ENCODE measurements around the gene JCAD. TPM values are rescaled to one million over a fixed set of nuclear protein-coding genes. Genes with fewer than 3 reads are reported as not detected.

The JCAD gene
- total and polyA plus RNA-seq, 2 experiments from 2014 or later: 0.78 to 2.1 TPM

DNA sequence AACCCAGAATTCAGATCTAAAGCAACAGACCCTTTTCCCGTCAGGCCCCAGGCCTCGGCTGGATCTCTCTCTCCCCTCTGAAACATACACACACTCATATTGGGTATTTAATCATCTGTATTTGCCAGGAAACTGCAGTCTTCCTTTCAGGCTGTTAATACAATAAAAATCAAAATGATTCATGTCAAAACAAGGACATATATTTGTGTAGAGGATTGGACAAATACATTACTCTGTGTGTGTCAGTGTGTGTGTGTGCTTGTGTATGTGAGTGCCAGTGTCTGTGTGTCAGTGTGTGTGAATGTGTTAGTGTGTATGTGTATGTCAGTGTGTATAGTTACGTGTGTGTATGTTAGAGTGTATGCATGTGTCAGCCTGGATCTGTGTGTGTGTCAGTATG, 90.8 kb downstream of the JCAD start (continued):
- TF ChIP-seq, protein P1, sequence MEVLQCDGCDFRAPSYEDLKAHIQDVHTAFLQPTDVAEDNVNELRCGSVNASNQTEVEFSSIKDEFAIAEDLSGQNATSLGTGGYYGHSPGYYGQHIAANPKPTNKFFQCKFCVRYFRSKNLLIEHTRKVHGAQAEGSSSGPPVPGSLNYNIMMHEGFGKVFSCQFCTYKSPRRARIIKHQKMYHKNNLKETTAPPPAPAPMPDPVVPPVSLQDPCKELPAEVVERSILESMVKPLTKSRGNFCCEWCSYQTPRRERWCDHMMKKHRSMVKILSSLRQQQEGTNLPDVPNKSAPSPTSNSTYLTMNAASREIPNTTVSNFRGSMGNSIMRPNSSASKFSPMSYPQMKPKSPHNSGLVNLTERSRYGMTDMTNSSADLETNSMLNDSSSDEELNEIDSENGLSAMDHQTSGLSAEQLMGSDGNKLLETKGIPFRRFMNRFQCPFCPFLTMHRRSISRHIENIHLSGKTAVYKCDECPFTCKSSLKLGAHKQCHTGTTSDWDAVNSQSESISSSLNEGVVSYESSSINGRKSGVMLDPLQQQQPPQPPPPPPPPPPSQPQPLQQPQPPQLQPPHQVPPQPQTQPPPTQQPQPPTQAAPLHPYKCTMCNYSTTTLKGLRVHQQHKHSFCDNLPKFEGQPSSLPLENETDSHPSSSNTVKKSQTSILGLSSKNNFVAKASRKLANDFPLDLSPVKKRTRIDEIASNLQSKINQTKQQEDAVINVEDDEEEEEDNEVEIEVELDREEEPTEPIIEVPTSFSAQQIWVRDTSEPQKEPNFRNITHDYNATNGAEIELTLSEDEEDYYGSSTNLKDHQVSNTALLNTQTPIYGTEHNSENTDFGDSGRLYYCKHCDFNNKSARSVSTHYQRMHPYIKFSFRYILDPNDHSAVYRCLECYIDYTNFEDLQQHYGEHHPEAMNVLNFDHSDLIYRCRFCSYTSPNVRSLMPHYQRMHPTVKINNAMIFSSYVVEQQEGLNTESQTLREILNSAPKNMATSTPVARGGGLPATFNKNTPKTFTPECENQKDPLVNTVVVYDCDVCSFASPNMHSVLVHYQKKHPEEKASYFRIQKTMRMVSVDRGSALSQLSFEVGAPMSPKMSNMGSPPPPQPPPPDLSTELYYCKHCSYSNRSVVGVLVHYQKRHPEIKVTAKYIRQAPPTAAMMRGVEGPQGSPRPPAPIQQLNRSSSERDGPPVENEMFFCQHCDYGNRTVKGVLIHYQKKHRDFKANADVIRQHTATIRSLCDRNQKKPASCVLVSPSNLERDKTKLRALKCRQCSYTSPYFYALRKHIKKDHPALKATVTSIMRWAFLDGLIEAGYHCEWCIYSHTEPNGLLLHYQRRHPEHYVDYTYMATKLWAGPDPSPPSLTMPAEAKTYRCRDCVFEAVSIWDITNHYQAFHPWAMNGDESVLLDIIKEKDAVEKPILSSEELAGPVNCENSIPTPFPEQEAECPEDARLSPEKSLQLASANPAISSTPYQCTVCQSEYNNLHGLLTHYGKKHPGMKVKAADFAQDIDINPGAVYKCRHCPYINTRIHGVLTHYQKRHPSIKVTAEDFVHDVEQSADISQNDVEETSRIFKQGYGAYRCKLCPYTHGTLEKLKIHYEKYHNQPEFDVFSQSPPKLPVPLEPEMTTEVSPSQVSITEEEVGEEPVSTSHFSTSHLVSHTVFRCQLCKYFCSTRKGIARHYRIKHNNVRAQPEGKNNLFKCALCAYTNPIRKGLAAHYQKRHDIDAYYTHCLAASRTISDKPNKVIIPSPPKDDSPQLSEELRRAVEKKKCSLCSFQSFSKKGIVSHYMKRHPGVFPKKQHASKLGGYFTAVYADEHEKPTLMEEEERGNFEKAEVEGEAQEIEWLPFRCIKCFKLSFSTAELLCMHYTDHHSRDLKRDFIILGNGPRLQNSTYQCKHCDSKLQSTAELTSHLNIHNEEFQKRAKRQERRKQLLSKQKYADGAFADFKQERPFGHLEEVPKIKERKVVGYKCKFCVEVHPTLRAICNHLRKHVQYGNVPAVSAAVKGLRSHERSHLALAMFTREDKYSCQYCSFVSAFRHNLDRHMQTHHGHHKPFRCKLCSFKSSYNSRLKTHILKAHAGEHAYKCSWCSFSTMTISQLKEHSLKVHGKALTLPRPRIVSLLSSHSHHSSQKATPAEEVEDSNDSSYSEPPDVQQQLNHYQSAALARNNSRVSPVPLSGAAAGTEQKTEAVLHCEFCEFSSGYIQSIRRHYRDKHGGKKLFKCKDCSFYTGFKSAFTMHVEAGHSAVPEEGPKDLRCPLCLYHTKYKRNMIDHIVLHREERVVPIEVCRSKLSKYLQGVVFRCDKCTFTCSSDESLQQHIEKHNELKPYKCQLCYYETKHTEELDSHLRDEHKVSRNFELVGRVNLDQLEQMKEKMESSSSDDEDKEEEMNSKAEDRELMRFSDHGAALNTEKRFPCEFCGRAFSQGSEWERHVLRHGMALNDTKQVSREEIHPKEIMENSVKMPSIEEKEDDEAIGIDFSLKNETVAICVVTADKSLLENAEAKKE (CRISPR knock-in tag; IDR thresholded peaks at IDR 0.05): no peak
- TF ChIP-seq STAT1 (IDR thresholded peaks at IDR 0.05; ENCODE audit: unreplicated experiment) (no peak), ZNF114 (CRISPR knock-in tag; IDR thresholded peaks at IDR 0.05) (no peak)
- TF ChIP-seq, protein P2, sequence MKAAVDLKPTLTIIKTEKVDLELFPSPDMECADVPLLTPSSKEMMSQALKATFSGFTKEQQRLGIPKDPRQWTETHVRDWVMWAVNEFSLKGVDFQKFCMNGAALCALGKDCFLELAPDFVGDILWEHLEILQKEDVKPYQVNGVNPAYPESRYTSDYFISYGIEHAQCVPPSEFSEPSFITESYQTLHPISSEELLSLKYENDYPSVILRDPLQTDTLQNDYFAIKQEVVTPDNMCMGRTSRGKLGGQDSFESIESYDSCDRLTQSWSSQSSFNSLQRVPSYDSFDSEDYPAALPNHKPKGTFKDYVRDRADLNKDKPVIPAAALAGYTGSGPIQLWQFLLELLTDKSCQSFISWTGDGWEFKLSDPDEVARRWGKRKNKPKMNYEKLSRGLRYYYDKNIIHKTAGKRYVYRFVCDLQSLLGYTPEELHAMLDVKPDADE (IDR thresholded peaks at IDR 0.05): no peak

DNA sequence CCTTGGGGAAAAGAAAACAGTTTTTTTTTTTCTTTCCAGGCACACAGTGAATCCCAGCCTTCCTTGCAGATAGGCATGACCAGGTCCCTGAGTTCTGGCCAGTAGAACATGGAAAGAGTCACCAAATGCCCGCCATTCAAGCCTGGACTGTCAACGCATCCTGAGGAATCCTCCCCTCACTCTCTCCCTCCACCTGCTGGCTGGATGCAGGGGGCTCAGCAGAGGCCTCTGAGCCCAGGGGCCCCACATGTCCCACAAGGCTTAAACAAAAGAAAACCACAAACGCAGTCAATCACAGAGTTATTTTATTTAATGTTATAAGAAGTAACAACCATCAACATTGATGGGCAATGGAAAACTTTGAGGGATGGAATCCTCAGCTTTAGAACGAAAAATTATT, 93.1 kb downstream of the JCAD start:
- Mint-ChIP-seq H3K4me3 (no peak overlapping the region), H3K27ac (no peak overlapping the region), H3K27me3 (ENCODE audit: insufficient read depth, low read depth, poor library complexity) (no peaks in the 10 kb centered on the region), H3K9me3 (no peaks in the 10 kb centered on the region), H3K4me1 (no peaks in the 10 kb centered on the region), H3K36me3 (ENCODE audit: low read depth) (no peaks in the 10 kb centered on the region)
- Histone ChIP-seq H4K20me1 (replicated peaks; ENCODE audit: insufficient read depth) (no peaks in the 10 kb centered on the region), H3K79me2 (replicated peaks; ENCODE audit: insufficient read depth) (no peaks in the 10 kb centered on the region), H3K4me2 (no peak overlapping the region), H2AFZ (no peak overlapping the region), H3K27ac (ENCODE audit: low read depth) (no peak overlapping the region), H3K4me3 (no peak overlapping the region), H3K27me3 (ENCODE audit: insufficient read depth) (no peaks in the 10 kb centered on the region), H3F3A (replicated peaks; ENCODE audit: low read depth) (no peaks in the 10 kb centered on the region), H3K9me2 (ENCODE audit: insufficient read depth) (peaks cover 1% of the 10 kb centered on the region; the same call in 1 of the 2 replicates), H3K36me3 (ENCODE audit: insufficient read depth) (no peaks in the 10 kb centered on the region), H3K4me1 (ENCODE audit: insufficient read depth) (no peaks in the 10 kb centered on the region)
- DNase-seq (ENCODE audit: low spot score) (peak; percentile 33), ATAC-seq (peak; percentile 71)
- TF ChIP-seq EZH2 (IDR thresholded peaks at IDR 0.05; ENCODE audit: low read depth, unreplicated experiment): no peak
- TF ChIP-seq NANOG (IDR thresholded peaks at IDR 0.05; ENCODE audit: borderline replicate concordance): no peak
- TF ChIP-seq, protein P3, sequence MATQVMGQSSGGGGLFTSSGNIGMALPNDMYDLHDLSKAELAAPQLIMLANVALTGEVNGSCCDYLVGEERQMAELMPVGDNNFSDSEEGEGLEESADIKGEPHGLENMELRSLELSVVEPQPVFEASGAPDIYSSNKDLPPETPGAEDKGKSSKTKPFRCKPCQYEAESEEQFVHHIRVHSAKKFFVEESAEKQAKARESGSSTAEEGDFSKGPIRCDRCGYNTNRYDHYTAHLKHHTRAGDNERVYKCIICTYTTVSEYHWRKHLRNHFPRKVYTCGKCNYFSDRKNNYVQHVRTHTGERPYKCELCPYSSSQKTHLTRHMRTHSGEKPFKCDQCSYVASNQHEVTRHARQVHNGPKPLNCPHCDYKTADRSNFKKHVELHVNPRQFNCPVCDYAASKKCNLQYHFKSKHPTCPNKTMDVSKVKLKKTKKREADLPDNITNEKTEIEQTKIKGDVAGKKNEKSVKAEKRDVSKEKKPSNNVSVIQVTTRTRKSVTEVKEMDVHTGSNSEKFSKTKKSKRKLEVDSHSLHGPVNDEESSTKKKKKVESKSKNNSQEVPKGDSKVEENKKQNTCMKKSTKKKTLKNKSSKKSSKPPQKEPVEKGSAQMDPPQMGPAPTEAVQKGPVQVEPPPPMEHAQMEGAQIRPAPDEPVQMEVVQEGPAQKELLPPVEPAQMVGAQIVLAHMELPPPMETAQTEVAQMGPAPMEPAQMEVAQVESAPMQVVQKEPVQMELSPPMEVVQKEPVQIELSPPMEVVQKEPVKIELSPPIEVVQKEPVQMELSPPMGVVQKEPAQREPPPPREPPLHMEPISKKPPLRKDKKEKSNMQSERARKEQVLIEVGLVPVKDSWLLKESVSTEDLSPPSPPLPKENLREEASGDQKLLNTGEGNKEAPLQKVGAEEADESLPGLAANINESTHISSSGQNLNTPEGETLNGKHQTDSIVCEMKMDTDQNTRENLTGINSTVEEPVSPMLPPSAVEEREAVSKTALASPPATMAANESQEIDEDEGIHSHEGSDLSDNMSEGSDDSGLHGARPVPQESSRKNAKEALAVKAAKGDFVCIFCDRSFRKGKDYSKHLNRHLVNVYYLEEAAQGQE (IDR thresholded peaks at IDR 0.05; ENCODE audit: unreplicated experiment): no peak
- no peak for TF ChIP-seq ZNF331 (CRISPR knock-in tag; IDR thresholded peaks at IDR 0.05; ENCODE audit: low read depth)
- no peak for TF ChIP-seq ZNF114 (CRISPR knock-in tag; IDR thresholded peaks at IDR 0.05)
- TF ChIP-seq, protein P4, sequence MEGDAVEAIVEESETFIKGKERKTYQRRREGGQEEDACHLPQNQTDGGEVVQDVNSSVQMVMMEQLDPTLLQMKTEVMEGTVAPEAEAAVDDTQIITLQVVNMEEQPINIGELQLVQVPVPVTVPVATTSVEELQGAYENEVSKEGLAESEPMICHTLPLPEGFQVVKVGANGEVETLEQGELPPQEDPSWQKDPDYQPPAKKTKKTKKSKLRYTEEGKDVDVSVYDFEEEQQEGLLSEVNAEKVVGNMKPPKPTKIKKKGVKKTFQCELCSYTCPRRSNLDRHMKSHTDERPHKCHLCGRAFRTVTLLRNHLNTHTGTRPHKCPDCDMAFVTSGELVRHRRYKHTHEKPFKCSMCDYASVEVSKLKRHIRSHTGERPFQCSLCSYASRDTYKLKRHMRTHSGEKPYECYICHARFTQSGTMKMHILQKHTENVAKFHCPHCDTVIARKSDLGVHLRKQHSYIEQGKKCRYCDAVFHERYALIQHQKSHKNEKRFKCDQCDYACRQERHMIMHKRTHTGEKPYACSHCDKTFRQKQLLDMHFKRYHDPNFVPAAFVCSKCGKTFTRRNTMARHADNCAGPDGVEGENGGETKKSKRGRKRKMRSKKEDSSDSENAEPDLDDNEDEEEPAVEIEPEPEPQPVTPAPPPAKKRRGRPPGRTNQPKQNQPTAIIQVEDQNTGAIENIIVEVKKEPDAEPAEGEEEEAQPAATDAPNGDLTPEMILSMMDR (conservative IDR thresholded peaks at IDR 0.05; ENCODE audit: low read depth in 2 of 2): peak; percentile 44 to 53

All from GM23338 (cell line).